ENCODE results near the gene TAOK2.

- peak in 2 of 3 donors; percentile 61 to 67 for TF ChIP-seq POLR2A (IDR thresholded peaks at IDR 0.05)
- TF ChIP-seq, protein P1, sequence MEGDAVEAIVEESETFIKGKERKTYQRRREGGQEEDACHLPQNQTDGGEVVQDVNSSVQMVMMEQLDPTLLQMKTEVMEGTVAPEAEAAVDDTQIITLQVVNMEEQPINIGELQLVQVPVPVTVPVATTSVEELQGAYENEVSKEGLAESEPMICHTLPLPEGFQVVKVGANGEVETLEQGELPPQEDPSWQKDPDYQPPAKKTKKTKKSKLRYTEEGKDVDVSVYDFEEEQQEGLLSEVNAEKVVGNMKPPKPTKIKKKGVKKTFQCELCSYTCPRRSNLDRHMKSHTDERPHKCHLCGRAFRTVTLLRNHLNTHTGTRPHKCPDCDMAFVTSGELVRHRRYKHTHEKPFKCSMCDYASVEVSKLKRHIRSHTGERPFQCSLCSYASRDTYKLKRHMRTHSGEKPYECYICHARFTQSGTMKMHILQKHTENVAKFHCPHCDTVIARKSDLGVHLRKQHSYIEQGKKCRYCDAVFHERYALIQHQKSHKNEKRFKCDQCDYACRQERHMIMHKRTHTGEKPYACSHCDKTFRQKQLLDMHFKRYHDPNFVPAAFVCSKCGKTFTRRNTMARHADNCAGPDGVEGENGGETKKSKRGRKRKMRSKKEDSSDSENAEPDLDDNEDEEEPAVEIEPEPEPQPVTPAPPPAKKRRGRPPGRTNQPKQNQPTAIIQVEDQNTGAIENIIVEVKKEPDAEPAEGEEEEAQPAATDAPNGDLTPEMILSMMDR (IDR thresholded peaks at IDR 0.05), result no peak
Measured at GRCh38 chr16:29995324-29995910, 21.7 kb downstream of the TAOK2 start, which contains the start of gene HIRIP3.
